Gastroesophageal sphincter (tissue), 3 donors: ENCODE data around the gene TESMIN.

ENCODE experiments used
- POLR2A ChIP-seq, 2 donors: fragments of 450-650 bp; IDR thresholded peaks; one replicate each; pipeline ENCODE4 v1.6.1; 2017; ENCODE audit warnings: antibody characterized with exemption in 2 of 2, mild to moderate bottlenecking in 2 of 2, moderate library complexity in 1 of 2
- POLR2AphosphoS5 ChIP-seq: sonication (generic); formaldehyde crosslinking; IDR thresholded peaks from one replicate; pipeline ENCODE4 v1.6.1; 2017; ENCODE audit warnings: antibody characterized with exemption
- TF ChIP-seq, protein P1 (sequence below), 4 experiments: fragments of 200-600 bp in 2 of 4; fragments of 450-650 bp in 2 of 4; sonication (generic) in 1 of 4; IDR thresholded peaks; one replicate each; pipeline ENCODE4 v1.5.1; 2017 to 2019; ENCODE audit warnings: antibody characterized with exemption in 4 of 4, mild to moderate bottlenecking in 2 of 4, moderate library complexity in 2 of 4

DNA sequence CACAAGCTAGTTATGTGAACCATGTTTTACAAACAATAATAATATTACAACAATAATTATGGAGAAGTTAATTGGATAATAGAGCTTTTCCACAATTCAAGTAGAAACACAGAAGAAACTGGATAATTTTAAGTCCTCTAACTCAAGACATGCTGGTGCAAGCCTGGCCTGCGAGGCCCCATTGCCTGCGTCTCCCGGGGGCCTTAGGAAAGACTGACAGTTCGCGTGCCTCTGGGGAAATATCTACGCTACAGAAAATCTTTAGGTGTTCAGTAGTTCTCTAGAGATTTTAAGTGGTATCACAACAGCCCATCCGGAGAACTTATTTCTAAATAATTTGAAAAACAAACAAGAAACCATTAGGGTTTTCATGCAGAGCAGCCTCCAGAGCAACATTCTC, 43.8 kb downstream of the TESMIN start:
- TF ChIP-seq, protein P1, sequence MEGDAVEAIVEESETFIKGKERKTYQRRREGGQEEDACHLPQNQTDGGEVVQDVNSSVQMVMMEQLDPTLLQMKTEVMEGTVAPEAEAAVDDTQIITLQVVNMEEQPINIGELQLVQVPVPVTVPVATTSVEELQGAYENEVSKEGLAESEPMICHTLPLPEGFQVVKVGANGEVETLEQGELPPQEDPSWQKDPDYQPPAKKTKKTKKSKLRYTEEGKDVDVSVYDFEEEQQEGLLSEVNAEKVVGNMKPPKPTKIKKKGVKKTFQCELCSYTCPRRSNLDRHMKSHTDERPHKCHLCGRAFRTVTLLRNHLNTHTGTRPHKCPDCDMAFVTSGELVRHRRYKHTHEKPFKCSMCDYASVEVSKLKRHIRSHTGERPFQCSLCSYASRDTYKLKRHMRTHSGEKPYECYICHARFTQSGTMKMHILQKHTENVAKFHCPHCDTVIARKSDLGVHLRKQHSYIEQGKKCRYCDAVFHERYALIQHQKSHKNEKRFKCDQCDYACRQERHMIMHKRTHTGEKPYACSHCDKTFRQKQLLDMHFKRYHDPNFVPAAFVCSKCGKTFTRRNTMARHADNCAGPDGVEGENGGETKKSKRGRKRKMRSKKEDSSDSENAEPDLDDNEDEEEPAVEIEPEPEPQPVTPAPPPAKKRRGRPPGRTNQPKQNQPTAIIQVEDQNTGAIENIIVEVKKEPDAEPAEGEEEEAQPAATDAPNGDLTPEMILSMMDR (IDR thresholded peaks at IDR 0.05): no peak
- TF ChIP-seq POLR2A (IDR thresholded peaks at IDR 0.05): no peak
- no peak for TF ChIP-seq POLR2AphosphoS5
